Inferior parietal cortex (tissue), 1 donor: ENCODE results near the gene BRIX1.
"Not testable (repeated sequence)": the region's sequence is repeated elsewhere in the genome, so short reads cannot be mapped to it uniquely, and the experiment has no call there.

Experiments
- DNase-seq: peaks from one replicate; pipeline ENCODE4 v3.0.0-alpha.2; 2016; ENCODE audit errors: extremely low spot score

BRIX1 gene

GRCh38 chr5:34959323-34959722 is 43.8 kb downstream of the BRIX1 start:
- no peak for DNase-seq

DNA sequence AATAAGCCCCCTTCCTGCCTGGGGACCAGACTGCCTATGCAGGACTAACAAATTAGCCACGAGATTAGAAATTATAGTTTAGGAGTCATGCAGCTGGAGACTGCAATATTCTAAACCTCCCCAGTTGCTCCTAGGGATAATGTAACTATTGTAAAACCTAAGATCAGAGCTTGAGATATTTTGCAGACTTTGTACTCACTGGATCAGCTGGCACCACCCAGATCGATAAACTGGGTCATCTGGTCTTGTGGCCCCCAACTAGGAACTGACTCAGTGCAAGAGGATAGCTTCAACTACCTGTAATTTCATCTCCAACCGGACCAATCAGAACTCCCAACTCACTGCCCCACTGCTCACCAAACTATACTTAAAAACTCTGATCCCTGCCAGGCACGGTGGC is 52.0 kb downstream of the BRIX1 start:
- DNase-seq, result no peak

DNA sequence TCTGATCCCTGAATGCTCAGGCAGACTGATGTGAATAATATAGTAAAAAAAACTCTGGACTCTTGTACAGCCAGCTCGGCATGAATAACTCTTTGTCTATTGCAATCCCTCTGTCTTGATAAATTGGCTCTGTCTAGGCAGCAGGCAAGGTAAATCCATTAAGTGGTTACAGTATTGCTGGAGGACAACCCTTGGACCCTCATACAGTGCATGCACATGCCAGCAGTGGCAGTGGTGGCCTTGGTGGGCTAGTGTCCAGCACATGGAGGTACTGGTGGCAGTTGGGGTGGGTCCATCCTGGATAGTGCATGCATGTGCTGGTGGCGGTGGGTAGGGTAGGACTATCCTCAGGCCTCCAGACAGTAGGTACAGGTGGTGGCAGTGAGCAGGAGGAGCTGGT is 52.7 kb downstream of the BRIX1 start:
- no peak for DNase-seq

DNA sequence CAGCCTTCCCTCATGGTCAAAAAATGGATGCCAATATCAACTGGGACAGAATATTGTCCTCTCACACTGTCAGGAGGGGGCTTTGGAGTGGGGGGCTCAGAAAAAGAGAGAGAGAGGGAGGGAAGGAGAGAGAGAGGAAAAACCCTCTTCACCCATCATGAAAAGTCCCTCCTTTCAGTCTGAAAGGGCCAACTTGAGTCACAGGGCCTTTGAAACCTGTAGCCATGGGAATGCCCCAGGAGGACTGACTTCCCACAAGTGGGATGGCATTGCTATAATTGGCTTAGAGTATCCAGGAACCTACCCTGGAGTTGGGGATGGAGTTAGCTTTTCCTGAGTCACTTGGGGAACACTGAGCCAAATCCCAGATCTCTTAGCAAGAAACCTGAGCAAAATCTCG is 55.0 kb downstream of the BRIX1 start:
- DNase-seq, result no peak

DNA sequence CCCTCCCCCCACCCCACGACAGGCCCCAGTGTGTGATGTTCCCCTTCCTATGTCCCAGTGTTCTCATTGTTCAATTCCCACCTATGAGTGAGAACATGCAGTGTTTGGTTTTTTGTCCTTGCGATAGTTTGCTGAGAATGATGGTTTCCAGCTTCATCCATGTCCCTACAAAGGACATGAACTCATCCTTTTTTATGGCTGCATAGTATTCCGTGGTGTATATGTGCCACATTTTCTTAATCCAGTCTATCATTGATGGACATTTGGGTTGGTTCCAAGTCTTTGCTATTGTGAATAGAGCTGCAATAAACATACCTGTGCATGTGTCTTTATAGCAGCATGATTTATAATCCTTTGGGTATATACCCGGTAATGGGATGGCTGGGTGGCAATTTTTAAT is 56.1 kb downstream of the BRIX1 start:
- DNase-seq, result not testable (repeated sequence)
